CD4-positive, alpha-beta T cell treated with Interleukin-1 beta for 1 hour (primary cell): ENCODE data around the gene ZRANB3.
"Not testable (repeated sequence)": the region's sequence is repeated elsewhere in the genome, so short reads cannot be mapped to it uniquely, and the experiment has no call there.

ENCODE experiments used
- DNase-seq, 2 donors: peaks; one replicate each; pipeline ENCODE4 v3.0.0-alpha.2; 2020 to 2022

The ZRANB3 gene

DNA sequence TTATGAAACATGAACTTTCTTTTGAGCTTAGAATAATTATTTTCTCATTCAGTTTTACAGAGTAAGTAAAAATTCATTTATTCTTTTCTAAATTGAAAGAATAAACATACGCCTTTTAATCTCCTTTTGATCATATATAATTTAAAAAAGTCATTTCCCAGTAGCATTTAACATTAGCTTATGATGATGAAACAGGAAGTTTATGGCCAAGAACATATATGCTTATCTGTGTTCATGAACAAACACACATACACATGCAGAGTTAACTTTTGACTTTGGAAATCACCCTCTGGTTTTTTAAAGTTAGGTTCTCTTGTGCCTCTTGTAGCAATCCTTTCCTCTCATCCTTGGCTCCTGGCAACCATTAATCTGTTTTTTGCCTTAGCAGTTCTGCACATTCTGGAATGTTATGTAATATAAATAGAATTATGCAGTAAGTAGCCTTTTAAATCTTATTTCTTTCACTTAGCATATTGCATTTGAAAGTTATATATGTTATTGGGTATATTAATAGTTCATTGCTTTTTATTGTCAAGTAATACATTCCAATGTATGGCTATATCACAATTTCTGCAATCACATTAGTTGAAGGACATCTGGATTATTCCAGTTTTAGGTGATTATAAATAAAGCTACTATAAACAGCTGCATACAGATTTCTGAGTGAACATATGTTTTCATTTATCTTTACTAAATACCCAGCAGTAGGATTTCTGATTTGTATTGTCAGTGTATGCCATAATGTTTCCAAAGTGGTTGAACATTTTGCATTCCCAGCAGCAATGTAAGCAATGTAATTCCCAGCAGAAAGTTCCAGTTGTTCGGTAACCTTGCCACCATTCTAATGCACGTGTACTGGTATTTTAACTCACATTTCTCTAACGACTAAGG, 210.3 kb downstream of the ZRANB3 start:
- no peak for DNase-seq

DNA sequence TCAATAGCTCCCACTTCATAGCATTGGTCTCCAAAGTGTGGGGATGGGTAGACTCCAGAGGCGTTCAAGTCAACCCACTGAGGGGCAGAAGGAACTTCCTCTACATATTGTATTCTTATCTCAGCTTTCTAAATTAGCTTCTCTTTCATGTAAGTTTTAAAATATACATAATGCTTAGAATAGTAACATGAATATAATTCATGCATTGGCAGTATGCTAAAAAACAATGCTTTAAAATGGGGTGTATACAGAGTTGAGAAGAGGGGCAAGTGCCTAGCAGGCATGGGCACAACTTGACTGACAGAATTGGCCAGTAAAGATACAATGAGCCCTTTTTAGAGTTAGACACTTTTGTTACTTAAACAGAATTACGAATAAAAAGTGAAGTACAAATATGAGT, 212.2 kb downstream of the ZRANB3 start:
- DNase-seq = no peak

DNA sequence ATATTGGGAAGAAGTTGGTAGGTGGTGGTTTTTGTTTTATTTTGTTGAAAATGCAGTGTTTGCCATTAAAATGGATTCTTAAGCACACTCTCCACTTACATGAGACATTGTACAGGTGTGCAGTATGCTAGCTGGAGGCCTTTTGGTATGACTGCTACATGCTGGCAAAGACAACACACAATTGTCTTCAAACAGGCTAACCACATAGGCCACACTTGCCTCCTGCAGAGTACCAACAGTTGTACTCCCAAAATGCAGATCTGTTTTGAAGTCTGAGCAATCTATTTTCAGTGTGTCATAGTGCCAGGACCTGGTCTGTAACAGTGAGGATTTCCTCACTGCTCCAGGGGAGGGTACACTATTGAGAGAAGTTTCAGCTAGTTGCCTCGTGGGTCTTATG, 213.6 kb downstream of the ZRANB3 start:
- no peak for DNase-seq

DNA sequence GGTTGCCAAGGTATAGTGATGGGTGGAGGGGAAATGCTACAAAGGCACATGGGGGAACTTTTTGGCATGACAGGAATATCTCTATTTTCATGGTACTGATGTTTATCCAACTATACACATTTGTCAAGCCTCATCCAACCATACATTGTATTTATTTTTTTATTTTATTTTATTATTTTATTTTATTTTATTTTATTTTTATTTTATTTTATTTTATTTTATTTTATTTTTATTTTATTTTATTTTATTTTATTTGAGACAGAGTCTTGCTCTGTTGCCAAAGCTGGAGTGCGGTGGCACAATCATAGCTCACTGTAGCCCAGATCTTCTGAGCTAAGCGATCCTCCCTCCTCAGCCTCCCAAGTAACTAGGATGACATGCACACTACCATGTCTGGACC, 219.1 kb downstream of the ZRANB3 start:
- no peak for DNase-seq

DNA sequence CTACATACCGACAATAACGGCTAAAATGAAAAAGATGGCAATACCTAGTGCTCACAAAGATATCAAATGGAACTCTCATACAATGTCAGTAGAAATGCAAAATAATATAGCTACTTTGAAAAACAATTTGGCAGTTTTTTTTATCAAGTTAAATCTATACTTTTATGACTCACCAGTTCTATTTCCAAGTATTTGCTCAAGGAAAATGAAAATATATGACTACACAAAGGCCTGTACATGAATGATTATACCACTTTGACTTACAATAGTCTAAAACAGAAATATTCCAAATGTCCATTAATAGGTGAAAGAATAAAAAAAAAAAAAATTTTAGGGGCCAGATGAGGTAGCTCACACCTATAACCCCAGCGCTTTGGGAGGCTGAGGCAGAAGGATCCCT, 219.8 kb downstream of the ZRANB3 start:
- no peak for DNase-seq

DNA sequence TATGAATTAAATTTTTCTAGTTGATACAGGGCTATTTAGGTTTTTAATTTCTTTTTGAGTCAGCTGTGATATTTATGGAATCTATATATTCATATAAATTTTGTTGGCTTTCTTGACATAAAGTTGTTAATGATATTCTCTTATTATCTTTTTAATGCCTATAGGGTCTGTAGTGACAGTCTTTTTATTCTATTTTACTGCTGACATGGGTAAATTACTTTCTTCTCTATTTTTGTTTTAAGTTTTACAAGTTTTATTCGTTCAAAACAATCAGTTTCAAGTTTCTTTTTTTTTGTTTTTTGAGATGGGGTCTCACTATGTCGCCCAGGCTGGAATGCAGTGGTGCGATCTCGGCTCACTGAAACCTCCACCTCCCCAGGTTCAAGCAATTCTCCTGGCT, 226.3 kb downstream of the ZRANB3 start:
- no peak for DNase-seq

DNA sequence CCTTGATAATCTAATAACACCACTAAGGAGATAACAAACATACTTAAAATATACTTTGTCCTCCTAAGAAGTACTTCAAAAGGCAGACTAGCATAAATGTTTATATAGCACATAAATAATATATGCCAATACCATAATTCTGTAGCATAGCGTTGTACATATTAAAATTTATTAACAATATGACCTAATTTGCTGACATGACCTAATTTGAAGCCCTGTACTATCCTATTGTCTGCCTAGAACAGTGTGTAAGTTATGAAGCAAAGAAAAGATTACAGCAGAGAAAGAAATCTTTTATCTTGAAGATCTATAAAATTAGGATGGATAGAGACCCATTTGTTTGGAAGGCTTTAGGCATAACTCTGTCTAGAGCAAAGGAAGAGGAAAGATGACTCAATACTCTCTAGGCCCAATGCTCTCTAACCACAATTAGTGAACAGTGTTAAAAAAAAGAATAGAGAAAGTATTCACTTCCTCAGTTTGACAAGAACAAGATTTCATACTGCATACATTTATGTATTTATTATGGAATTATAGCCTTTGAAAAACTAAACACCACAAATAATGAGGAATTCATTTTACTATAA, 231.3 kb downstream of the ZRANB3 start:
- no peak for DNase-seq

DNA sequence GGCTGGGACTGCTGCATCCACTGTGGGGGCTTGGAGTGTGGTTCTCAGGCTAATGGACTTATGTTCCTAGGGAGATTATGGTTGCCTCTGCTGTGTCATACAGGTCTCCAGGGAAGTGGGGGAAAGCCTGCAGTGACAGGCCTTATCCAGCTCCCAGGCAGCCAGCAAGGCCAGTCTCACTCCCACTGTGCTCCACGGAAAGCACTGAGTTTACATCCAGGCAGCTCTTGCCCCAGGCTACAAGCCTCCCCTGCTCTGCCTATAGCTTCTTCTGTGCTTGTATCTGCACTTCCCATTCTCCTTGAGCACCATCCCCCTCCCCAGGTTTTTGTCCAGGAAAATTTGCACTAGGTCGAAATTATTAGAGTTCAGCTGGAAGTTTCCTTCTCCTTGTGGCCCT, 231.9 kb downstream of the ZRANB3 start:
- DNase-seq = no peak

DNA sequence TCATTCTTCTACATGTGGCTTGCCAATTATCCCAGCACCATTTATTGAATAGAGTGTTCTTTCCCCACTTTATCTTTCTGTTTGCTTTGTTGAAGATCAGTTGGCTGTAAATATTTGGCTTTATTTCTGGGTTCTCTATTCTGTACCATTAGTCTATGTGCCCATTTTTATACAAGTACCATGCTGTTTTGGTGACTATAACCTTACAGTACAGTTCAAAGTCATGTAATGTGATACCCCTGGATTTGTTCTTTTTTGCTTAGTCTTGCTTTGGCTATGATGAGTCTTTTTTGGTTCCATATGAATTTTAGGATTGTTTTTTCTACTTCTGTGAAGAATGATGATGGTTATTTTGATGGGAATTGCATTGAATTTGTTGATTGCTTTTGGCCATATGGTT, 243.9 kb downstream of the ZRANB3 start:
- not testable (repeated sequence) for DNase-seq

DNA sequence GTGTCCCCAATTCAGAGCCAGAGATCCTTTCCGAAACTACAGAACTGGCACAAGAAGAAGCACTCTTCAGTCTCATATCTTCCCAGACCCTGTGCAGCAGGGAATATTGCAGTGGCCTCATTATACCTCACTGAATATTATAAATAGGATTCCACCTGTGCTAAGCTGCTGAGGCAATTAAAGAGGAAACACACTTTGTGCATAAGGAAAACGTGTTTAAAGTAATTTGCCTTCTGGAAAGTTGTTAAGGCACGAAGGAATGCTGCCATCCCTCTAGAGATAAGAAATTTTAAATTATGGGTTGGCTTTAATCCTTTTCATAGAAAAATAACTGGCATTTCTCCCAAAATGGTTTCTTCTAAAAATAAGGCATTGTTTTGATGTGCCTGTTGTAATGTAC, 245.6 kb downstream of the ZRANB3 start:
- no peak for DNase-seq

DNA sequence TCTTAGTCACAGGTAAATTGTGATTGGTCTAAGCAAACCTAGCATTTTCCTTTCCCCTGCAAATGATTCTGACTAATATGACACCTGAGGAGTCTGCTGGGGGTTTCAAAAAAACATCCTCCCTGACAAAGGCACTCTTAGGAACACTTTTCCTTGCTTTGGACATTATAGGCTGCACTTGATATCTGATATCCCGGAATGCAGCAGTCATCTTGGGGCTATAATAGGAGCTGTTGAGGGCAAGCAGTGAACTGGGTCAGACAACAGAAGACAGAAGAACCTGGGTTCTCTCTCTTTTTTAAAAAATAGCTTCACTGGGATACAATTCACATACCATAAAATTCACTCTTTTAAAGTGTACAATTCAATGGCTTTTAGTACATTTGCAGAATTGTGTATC, 249.6 kb downstream of the ZRANB3 start:
- no peak for DNase-seq

DNA sequence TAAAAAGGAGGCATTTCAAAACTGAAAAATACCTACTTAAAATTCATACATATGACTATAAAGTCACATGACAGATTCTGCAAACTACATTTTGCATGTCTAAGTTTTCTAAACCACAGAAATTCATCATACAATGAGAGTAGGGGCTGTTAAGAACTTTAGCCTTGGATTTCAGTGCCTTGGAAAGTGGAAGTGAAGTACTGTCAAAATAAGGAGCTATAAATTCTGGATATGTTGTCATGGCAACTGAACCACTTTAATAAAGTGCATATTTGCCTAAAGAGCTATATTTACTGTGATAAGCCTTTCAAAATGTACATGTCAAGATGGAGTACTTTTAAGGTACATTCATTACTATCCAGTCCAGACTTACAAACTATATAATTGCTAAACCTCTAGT, 251.8 kb downstream of the ZRANB3 start:
- DNase-seq = no peak

DNA sequence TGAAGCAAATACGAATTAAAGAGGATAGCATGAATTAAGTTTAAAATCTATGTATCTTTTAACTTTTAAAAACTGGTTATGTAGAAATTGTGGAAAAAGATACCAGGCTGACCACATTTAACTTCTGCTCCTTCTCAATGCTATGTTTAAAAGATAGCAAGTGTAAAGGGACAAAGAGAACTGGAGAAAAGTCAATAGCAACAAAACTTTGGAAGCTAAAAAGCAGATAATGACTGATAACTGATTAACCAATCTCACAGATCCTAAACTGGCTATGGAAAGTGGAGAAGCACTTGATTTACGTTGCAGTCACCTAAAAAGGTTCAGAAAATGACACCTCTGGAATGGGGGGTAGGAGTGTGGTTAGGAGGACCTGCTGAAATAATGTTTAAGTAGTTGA, 254.5 kb downstream of the ZRANB3 start:
- DNase-seq = no peak

DNA sequence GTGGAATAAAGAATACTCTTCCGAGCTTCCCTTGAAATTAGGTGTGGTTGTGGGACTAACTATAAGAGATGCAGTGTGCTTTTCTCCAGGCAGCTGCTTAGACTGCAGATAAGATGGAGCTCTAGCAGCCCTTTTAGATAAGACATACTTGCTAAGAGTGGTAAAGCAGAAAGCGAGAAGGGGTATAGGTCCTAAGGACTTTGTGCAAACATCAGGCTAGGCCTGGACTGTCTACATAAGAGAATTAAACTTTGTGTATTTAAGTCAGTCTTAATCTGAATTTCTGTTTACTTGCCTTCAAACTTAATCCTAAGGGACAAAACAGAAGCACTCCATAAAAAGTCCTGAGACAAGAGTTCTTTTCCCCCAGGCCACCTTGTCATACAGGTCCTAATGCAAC, 260.0 kb downstream of the ZRANB3 start:
- DNase-seq = no peak

DNA sequence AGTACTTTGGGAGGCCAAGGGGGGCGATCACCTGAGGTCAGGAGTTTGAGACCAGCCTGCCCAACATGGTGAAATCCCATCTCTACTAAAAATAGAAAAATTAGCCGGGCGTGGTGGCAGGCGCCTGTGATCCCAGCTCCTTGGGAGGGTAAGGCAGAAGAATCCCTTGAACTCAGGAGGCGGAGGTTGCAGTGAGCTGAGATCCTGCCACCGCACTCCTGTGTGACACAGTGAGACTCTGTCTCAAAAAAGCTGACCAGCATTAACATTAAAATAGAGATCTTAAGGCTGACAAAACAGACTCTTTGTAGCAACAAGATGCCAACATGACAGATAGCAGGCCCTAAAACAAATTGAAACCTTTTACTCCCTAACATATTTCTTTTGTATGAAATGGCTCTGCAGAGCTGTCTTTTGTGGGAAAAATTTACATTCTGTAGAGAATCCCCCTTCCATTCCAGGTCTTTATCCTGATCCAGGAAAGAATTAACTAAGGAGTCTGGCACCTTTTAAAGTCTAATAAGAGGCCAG, 265.0 kb downstream of the ZRANB3 start:
- DNase-seq = no peak

DNA sequence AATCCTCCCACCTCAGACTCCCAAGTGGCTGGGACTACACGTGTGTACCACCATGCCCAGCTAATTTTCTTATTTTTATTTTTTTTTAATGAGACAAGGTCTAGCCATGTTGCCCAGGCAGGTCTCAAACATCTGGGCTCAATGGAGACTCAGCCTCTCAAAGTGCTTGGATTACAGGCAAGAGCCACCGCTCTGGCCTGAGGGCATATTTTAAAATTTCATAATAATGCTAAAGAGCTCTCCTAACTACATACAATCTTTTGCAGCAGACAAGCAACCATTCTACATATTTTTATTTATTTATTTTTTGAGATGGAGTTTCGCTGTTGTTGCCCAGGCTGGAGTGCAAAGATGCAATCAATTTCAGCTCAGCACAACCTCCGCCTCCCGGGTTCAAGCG, 271.9 kb downstream of the ZRANB3 start:
- no peak for DNase-seq

DNA sequence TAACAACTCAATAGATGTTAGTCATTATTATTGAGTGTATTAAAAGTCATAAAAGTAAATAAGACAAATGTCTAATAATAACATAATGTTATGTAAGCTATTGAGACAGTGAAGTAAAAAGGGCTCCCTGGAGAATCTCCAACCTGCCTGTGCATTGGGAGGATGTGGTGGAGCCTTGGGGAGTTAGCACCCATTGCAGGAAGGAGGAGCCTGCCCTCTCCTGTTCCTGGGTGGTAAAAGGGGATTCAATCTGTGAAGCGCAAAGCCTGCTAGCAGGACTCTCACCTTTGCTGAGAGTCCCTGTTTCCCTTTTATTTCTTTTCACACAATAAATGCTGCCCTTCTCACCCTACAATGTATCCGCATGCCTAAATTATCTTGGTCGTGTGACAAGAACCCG, 272.8 kb downstream of the ZRANB3 start:
- DNase-seq = no peak

DNA sequence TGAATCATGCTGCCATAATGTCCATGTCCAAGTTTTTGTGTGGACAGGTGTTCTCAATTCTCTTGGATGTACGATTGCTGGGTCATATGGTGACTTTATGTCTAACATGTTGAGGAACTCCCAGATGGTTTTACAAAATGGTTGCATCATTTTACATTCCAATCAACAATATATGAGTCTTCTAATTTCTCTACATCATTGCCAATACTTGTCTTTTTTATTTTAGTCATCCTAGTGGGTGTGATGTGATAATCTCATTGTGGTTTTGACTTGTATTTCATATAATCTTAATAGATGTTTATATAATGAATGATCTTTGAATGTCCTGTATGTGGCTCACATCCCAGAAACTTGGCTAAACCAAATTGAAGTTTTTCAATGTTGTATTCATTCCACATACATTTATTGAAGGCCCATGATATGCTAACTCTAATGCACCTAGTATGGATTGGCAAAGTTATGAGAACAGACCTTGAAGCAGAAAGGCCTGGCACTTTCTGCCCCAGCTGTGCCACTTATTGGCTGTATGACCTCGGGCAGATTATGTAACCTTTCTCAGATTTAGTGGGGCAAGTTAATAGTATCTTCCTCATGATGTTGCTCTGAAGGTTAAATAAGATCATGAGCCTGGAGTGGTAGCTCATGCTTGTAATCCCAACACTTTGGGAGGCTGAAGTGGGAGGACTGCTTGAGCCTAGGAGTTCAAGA, 273.5 kb downstream of the ZRANB3 start:
- DNase-seq = no peak

DNA sequence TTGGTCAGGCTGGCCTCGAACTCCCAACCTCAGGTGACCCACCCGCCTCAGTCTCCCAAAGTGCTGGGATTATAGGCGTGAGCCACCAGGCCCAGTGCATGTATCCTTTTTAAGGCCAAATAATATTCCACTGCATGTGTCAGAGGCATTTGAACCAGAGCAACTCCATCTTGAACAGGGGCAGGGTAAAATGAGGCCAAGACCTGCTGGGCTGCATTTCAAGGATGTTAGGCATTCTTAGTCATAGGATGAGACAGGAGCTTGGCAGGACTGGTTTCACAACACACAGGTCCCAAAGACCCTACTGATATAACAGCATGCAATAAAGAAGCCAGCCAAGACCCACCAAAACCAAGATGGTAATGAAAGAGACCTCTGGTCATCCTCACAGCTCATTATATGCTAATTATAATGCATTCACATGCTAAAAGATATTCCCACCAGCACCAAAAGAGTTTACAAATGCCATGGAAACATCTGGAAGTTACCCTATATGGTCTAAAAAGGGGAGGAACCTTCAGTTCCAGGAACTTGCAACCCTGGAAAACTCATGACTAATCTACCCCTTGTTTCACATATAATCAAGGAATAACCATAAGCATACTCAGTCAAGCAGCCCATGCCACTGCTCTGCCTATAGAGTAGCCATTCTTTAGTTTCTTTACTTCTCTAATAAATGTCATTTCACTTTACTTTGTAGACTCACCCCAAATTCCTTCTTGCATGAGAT, 274.3 kb downstream of the ZRANB3 start:
- DNase-seq = no peak

DNA sequence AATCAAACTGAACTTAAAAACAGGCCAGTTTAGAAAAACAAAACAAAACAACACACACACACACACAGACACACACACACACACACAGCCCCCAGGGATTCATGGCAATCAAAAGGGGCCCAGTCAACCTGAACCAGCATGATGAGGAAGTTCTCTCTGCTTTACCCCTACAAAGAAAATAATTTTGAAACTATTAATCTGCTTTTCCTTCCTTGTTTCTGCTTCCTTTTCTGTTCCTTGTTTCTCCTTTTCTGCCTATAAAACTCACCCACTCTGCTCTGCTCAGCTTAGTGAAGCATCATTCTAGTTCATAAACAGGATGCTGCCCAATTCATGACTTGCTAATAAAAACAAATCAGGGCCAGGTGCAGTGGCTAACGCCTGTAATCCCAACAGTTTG, 275.8 kb downstream of the ZRANB3 start:
- DNase-seq = no peak

DNA sequence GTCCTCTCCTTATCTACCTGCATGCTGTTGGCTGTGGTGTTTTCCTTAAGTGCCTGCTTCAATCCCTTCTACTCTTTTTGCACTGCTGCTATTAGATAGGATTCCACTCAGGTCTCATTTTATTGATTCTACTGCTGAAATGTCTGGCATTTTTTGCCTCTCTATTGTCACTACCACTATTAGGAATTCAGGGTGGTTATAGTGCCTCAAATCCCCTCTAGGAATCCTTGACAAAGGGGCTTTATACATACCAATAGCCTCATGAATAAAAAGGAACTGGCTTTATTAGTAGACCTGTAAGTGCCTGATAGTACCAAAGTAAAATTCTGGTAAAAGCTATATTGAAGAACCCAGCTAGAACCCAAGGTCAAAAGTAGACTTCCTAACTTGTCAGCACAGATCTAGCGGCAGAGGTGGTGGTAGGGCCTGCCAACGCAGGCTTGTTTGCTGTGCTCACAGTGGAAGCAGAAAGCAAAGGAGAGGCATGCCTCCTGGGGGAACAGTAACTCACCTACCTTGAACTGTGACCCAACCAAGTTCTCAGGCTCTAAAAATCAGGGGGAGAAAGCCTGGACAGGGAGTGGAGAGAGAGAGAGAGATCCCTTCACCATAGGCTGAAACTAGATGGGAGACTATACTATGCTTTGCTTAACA, 278.1 kb downstream of the ZRANB3 start:
- DNase-seq = no peak

DNA sequence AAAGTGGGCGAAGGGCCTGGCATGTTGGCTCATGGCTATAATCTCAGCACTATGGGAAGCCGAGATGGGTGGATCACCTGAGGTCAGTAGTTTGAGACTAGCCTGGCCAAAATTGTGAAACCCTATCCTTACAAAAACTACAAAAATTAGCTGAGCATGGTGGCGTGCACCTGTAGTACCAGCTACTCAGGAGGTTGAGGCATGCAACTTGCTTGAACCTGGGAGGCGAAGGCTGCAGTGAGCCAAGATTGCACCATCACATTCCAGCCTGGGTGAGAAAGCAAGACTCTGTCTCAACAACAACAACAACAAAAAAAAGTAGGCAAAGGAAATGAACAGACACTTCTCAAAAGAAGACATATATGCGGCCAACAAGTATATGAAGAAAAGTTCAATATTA, 282.4 kb downstream of the ZRANB3 start:
- no peak for DNase-seq
